K562 (cell line): Measurements from ENCODE around the gene ZFAND3. TPM values are rescaled to one million over a fixed set of nuclear protein-coding genes. Genes with fewer than 3 reads are reported as not detected.

Source experiments
- ATAC-seq: fragments of 200-7000 bp; cut with Tn5 transposase; 3 replicates; pipeline ENCODE4 v1.9.1; 2020; ENCODE audit warnings: moderate library complexity
- BruUV-seq: library from RNA; stranded (reverse); fragments of 400-500 nt; replicated peaks from 2 replicates; lab custom pipeline; 2021; lab: Mats Ljungman, UMichigan
- CTCF ChIA-PET: fragments of 300-600 bp; formaldehyde crosslinking; extraction: SDS; loops from one replicate; lab custom pipeline; 2021; ENCODE audit warnings: low intra/inter-chr PET ratio; lab: Yijun Ruan, JAX
- POLR2A ChIA-PET: fragments of 300-600, 350-650 bp; sonication (Branson Sonifier 250); formaldehyde crosslinking; extraction: SDS; loops from one replicate; lab custom pipeline; 2021; ENCODE audit warnings: antibody characterized with exemption, inconsistent platforms; lab: Yijun Ruan, JAX
- DNase-seq, 4 experiments: peaks; one replicate each; pipeline versions ENCODE4 v3.0.0 to v3.0.0-alpha.2; 2011 to 2018; ENCODE audit warnings: low spot score in 3 of 4, mixed read lengths in 3 of 4; ENCODE audit errors: extremely low read depth in 1 of 4
- FAIRE-seq: peaks from 2 replicates; lab custom pipeline; 2011; peaks lifted over from hg19 to GRCh38; lab: Jason Lieb, UNC
- H2AFZ ChIP-seq: 2 replicates; pipeline ENCODE4 v1.6.0; 2011; ENCODE audit warnings: low read depth, low read length, control low read depth, inconsistent platforms
- H3K27ac ChIP-seq: fragments of 200-600 bp; 3 replicates; pipeline ENCODE4 v1.8.0; 2011; ENCODE audit warnings: low read depth, mild to moderate bottlenecking, control low read depth, inconsistent platforms, low read length, moderate library complexity, mixed read lengths; ENCODE audit errors: extremely low read depth
- H3K27me3 ChIP-seq, 2 experiments: fragments of 300-600 bp in 1 of 2; 2 replicates in 1 of 2; 3 replicates in 1 of 2; pipeline versions ENCODE4 v1.6.0 to v1.8.0; 2011; ENCODE audit warnings: inconsistent platforms in 2 of 2, low read length in 2 of 2, mild to moderate bottlenecking in 1 of 2, mixed read lengths in 1 of 2, moderate library complexity in 1 of 2; ENCODE audit not compliant: control insufficient read depth in 2 of 2, insufficient read depth in 2 of 2
- H3K36me3 ChIP-seq: fragments of 300-600 bp; 3 replicates; pipeline ENCODE4 v1.8.0; 2011; ENCODE audit warnings: mild to moderate bottlenecking, low read length, inconsistent platforms; ENCODE audit not compliant: control insufficient read depth, insufficient read depth
- H3K4me1 ChIP-seq, 2 experiments: fragments of 200-600 bp in 1 of 2; replicated peaks in 1 of 2; 2 replicates in 1 of 2; 3 replicates in 1 of 2; pipeline versions ENCODE4 v1.5.1 to v1.8.0; 2011; ENCODE audit warnings: inconsistent platforms in 2 of 2, low read length in 2 of 2, mild to moderate bottlenecking in 1 of 2, mixed read lengths in 1 of 2, moderate library complexity in 1 of 2; ENCODE audit not compliant: control insufficient read depth in 2 of 2, insufficient read depth in 2 of 2
- H3K4me2 ChIP-seq: 2 replicates; pipeline ENCODE4 v1.6.1; 2011; ENCODE audit warnings: low read length, control low read depth, inconsistent platforms, mixed read lengths; ENCODE audit not compliant: insufficient read depth
- H3K4me3 ChIP-seq: fragments of 200-600 bp; sonication (generic), shearing (Covaris generic); 2 replicates; pipeline ENCODE4 v1.5.1; 2016; ENCODE audit warnings: control low read depth, inconsistent platforms
- H3K79me2 ChIP-seq: fragments of 200-600 bp; 3 replicates; pipeline ENCODE4 v1.8.0; 2011; ENCODE audit warnings: low read length, inconsistent platforms; ENCODE audit not compliant: control insufficient read depth, insufficient read depth
- H3K9ac ChIP-seq, 2 experiments: 2 replicates each; pipeline versions ENCODE4 v1.6.0 to v1.6.1; 2011; ENCODE audit warnings: low read depth in 2 of 2, low read length in 2 of 2, control low read depth in 1 of 2, inconsistent platforms in 1 of 2, mild to moderate bottlenecking in 1 of 2, mixed read lengths in 1 of 2; ENCODE audit not compliant: insufficient read depth in 1 of 2
- H3K9me1 ChIP-seq: one replicate; pipeline ENCODE4 v1.6.0; 2011; ENCODE audit warnings: inconsistent platforms, mild to moderate bottlenecking, low read length, moderate library complexity; ENCODE audit not compliant: control insufficient read depth, insufficient read depth
- H3K9me3 ChIP-seq: replicated peaks from 2 replicates; pipeline ENCODE4 v1.5.1; 2011; ENCODE audit warnings: low read depth, low read length, inconsistent platforms; ENCODE audit not compliant: control insufficient read depth, insufficient read depth
- H4K20me1 ChIP-seq: replicated peaks from 2 replicates; pipeline ENCODE4 v1.6.1; 2011; ENCODE audit warnings: low read length, inconsistent platforms, mixed read lengths; ENCODE audit not compliant: control insufficient read depth, insufficient read depth
- CBFA2T2 ChIP-seq: fragments of 450-650 bp; conservative IDR thresholded peaks from 2 replicates; pipeline ENCODE4 v1.6.1; 2017; ENCODE audit warnings: mild to moderate bottlenecking
- CEBPZ ChIP-seq: fragments of 150-350 bp; IDR thresholded peaks from 2 replicates; pipeline ENCODE4 v1.6.1; 2014; ENCODE audit warnings: low read depth, mild to moderate bottlenecking, low read length, borderline replicate concordance
- FUS ChIP-seq: fragments of 200-400 bp; formaldehyde crosslinking; optimal IDR thresholded peaks from 2 replicates; pipeline ENCODE3; 2017; ENCODE audit warnings: low read depth, low read length
- HNRNPK ChIP-seq: fragments of 200-400 bp; formaldehyde crosslinking; IDR thresholded peaks from one replicate; pipeline ENCODE4 v1.6.1; 2018; ENCODE audit warnings: mild to moderate bottlenecking, low read depth, low read length; ENCODE audit not compliant: poor library complexity, severe bottlenecking
- HOMEZ ChIP-seq: fragments of 250-450 bp; sonication (Bioruptor Pico); IDR thresholded peaks from 2 replicates; pipeline ENCODE4 v1.4.0; 2020; ENCODE audit warnings: mild to moderate bottlenecking, moderate library complexity
- L3MBTL2 ChIP-seq: fragments of 450-650 bp; IDR thresholded peaks from 2 replicates; pipeline ENCODE4 v1.6.1; 2016; ENCODE audit warnings: mild to moderate bottlenecking, moderate library complexity
- LARP7 ChIP-seq: fragments of 450-650 bp; IDR thresholded peaks from 2 replicates; pipeline ENCODE4 v1.6.1; 2016
- MEF2D ChIP-seq: conservative IDR thresholded peaks from 2 replicates; pipeline ENCODE4 v1.6.1; 2016; ENCODE audit warnings: low read depth, missing genetic modification characterization, missing compliant biosample characterization
- PHB ChIP-seq: fragments of 250-450 bp; sonication (Bioruptor Pico); IDR thresholded peaks from 2 replicates; pipeline ENCODE4 v1.5.0; 2021
- PHF20 ChIP-seq: fragments of 450-650 bp; IDR thresholded peaks from 2 replicates; pipeline ENCODE4 v1.6.1; 2018; ENCODE audit not compliant: partially characterized antibody
- RBM17 ChIP-seq: fragments of 200-400 bp; formaldehyde crosslinking; IDR thresholded peaks from 2 replicates; pipeline ENCODE4 v1.6.1; 2017; ENCODE audit warnings: low read depth, mild to moderate bottlenecking, low read length, borderline replicate concordance
- RFX7 ChIP-seq: fragments of 250-450 bp; sonication (Bioruptor Pico); IDR thresholded peaks from 2 replicates; pipeline ENCODE4 v1.5.1; 2021; ENCODE audit warnings: mild to moderate bottlenecking
- ZNF197 ChIP-seq: fragments of 200-800 bp; sonication (Bioruptor generic); IDR thresholded peaks from 2 replicates; pipeline ENCODE4 v1.6.1; 2016; ENCODE audit warnings: low read depth, missing genetic modification characterization, missing compliant biosample characterization
- ZNF384 ChIP-seq: IDR thresholded peaks from 2 replicates; pipeline ENCODE4 v1.6.1; 2012; ENCODE audit warnings: low read depth, low read length, improper control_type of control experiment
- WGBS: fragments of 100-300 bp; shearing (Covaris generic); methylation state at CpG from one replicate; pipeline ENCODE4 v1.1.6; 2016; ENCODE audit warnings: low coverage, mixed read lengths; ENCODE audit not compliant: insufficient coverage; ENCODE audit errors: missing lambda C conversion rate; 5-methylcytosine and 5-hydroxymethylcytosine counted together
- in situ Hi-C: fragments of 300-500 bp; cut with MboI; formaldehyde crosslinking; loops from 4 replicates; pipeline ENCODE4 v1.15.0; 2018; ENCODE audit warnings: inconsistent platforms, mixed read lengths
- intact Hi-C: fragments of 100-400 bp; cut with micrococcal nuclease; formaldehyde crosslinking; loops from 2 replicates; pipeline ENCODE4 v1.14.2; 2022
- polyA plus RNA-seq, 8 experiments: library from polyadenylated mRNA; depleted of rRNA in 4 of 8; stranded (reverse) in 5 of 8; unstranded in 3 of 8; fragments of >200 nt; fragmentation: Nextera tagmentation in 2 of 8; fragmentation: Illumina TruSeq in 1 of 8; extraction: Ambion mirVana in 2 of 8; extraction: Trizol in 1 of 8; gene quantifications; 2 replicates each; pipeline versions ENCODE4 v1.2.1 to v1.2.3, GENCODE V29; 2011 to 2014; ENCODE audit warnings: inconsistent platforms in 1 of 8, missing spikeins in 1 of 8
- total RNA-seq, 7 experiments: library from RNA; depleted of rRNA in 6 of 7; stranded (reverse); fragments of >200 nt in 6 of 7; fragmentation: Illumina TruSeq in 2 of 7; extraction: Trizol in 2 of 7; gene quantifications; 2 replicates each; pipeline versions ENCODE4 v1.2.1 to v1.2.3, GENCODE V29; 2011 to 2021; ENCODE audit warnings: low replicate concordance in 1 of 7
- TF ChIP-seq, protein P1 (sequence below): fragments of 450-650 bp; IDR thresholded peaks from 2 replicates; pipeline ENCODE4 v1.6.1; 2016; ENCODE audit warnings: missing biosample characterization, missing genetic modification characterization
- TF ChIP-seq, protein P2 (sequence below): fragments of 450-650 bp; formaldehyde crosslinking; IDR thresholded peaks from 2 replicates; pipeline ENCODE4 v1.4.0; 2020; ENCODE audit warnings: mild to moderate bottlenecking, moderate library complexity

Gene ZFAND3
- total and polyA plus RNA-seq, 9 of the 15 experiments (the other 6 are each of a cell fraction or from before 2014, with no cell fraction given): 0.81 to 26.6 (median 11.8) TPM

GRCh38 chr6:37882724-37883413 lies 63.3 kb downstream of the ZFAND3 start:
- DNase-seq (no peak), FAIRE-seq (no peak), ATAC-seq (no peak)
- ChIA-PET CTCF (no interaction called here), POLR2A (no interaction called here)
- Histone ChIP-seq H2AFZ (no peak overlapping the region), H3K27ac (no peak overlapping the region), H3K9me1 (no peaks in the 10 kb centered on the region), H3K36me3 (no peaks in the 10 kb centered on the region), H3K4me3 (no peak overlapping the region), H3K27me3 (no peaks in the 10 kb centered on the region), H4K20me1 (peaks cover 22% of the 10 kb centered on the region), H3K9me3 (no peaks in the 10 kb centered on the region), H3K9ac (no peak overlapping the region), H3K79me2 (peaks cover 15% of the 10 kb centered on the region; the same call in 2 of the 3 replicates), H3K4me1 (no peaks in the 10 kb centered on the region; a peak in 1 of 5 replicates), H3K4me2 (no peak overlapping the region)
- 76% methylated on average over 2 of the region's 2 CpGs for WGBS
- in situ Hi-C loops: no loop called here
- BruUV-seq: no TSS peak
- intact Hi-C loops: no loop called here
- TF ChIP-seq FUS: no peak
- TF ChIP-seq PHB (CRISPR knock-in tag): no peak
- TF ChIP-seq CBFA2T2: no peak
- no peak for TF ChIP-seq CEBPZ
- no peak for TF ChIP-seq L3MBTL2
- no peak for TF ChIP-seq PHF20
- TF ChIP-seq ZNF197 (CRISPR knock-in tag): no peak
- TF ChIP-seq, protein P1, sequence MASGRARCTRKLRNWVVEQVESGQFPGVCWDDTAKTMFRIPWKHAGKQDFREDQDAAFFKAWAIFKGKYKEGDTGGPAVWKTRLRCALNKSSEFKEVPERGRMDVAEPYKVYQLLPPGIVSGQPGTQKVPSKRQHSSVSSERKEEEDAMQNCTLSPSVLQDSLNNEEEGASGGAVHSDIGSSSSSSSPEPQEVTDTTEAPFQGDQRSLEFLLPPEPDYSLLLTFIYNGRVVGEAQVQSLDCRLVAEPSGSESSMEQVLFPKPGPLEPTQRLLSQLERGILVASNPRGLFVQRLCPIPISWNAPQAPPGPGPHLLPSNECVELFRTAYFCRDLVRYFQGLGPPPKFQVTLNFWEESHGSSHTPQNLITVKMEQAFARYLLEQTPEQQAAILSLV: no peak
- TF ChIP-seq HNRNPK: no peak
- no peak for TF ChIP-seq RFX7 (CRISPR knock-in tag)
- TF ChIP-seq HOMEZ: no peak
- no peak for TF ChIP-seq LARP7
- no peak for TF ChIP-seq RBM17
- TF ChIP-seq MEF2D: no peak
- TF ChIP-seq, protein P2, sequence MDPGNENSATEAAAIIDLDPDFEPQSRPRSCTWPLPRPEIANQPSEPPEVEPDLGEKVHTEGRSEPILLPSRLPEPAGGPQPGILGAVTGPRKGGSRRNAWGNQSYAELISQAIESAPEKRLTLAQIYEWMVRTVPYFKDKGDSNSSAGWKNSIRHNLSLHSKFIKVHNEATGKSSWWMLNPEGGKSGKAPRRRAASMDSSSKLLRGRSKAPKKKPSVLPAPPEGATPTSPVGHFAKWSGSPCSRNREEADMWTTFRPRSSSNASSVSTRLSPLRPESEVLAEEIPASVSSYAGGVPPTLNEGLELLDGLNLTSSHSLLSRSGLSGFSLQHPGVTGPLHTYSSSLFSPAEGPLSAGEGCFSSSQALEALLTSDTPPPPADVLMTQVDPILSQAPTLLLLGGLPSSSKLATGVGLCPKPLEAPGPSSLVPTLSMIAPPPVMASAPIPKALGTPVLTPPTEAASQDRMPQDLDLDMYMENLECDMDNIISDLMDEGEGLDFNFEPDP (CRISPR knock-in tag): no peak
- TF ChIP-seq ZNF384: no peak
